GM18526 (cell line): Measurements from ENCODE around the gene GNPTG.
A peak's percentile ranks its signal among the peaks of the same experiment; 100 is the strongest.

Experiments used
- POLR2A ChIP-seq: IDR thresholded peaks from 3 replicates; pipeline ENCODE4 v1.6.1; 2011; ENCODE audit not compliant: insufficient read length; ENCODE audit errors: extremely low read depth

The GNPTG gene

DNA sequence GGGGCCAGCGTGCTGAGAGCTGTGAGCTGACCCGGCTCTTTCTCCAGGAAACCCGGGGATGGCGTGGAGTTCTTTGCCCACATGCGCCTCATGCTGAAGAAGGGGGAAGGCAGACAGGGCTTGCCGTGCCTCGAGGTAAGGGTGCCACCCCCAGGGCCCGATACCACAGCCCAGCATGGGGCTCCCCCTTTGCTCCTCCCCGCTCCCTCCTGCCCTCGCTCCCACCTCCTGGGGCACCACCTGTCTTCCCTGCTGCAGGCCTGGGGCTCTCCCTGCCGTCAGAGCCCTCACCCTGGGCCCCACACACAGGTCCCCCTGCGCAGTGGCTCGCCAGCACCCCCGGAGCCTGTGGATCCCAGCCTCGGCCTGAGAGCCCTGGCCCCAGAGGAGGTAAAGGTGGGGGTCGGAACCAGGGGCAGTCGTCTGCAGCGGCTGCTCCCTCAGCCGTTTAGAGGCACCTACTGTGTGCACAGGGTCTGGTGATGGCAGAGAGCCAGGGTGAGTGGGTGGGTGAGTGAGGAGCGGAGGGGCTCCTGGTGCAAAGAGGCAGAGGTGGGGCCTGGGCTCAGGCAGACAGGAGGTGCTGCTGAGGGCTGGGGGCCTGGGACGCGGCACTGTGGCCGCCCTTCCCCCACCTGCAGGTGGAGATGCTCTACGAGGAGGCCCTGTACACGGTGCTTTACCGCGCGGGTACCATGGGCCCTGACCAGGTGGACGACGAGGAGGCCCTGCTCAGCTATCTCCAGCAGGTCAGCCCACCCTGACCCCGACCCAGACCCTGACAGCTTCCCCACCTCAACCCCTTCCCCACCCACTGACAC, 12.7 kb upstream of the GNPTG start:
- TF ChIP-seq POLR2A = no peak

- TF ChIP-seq POLR2A = no peak
These were observed 10.8 kb upstream of the GNPTG start for GRCh38 chr16:1340730-1341494.

DNA sequence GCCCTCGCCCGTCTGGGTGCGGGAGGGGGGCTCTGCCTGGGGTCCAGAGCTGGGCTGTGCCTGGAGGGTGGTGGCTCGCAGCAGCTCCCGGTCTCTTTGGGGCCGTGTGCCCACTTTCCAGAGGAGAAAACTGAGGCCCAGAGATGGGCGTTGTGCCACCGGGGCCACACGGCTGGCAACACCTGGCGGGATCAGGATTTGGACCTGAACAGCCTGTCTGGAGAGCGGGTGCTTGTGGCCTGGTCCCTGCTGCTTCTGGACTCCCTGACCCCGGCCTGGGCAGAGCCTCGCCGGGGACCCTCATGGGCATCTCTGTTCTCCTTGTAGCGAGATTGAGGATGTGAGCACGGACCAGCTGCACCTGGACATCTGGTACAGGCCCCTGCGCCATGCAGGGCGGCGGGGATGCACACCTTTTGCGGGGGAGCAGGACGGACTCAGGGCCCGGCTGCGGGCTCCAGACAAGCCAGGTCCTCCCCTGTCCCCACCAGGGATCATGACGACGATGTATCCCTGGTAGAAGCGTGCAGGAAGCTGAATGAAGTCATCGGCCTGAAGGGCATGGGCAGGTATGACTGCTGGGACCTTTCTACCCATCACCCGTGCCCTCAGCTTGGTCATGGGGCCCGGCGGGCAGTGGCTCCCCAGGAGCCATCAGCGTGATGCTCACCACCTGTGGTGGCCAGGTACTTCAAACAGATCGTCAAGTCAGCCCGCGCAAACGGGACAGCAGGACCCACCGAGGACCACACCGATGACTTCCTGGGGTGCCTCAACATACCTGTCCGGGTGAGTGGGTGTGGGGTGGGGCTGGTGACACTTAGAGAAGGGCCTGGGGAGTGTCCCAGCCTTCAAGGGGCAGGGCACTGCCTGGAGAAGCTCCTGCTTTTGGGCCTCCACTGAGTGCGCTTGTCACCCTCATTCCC, 10.0 kb upstream of the GNPTG start:
- TF ChIP-seq POLR2A = no peak

DNA sequence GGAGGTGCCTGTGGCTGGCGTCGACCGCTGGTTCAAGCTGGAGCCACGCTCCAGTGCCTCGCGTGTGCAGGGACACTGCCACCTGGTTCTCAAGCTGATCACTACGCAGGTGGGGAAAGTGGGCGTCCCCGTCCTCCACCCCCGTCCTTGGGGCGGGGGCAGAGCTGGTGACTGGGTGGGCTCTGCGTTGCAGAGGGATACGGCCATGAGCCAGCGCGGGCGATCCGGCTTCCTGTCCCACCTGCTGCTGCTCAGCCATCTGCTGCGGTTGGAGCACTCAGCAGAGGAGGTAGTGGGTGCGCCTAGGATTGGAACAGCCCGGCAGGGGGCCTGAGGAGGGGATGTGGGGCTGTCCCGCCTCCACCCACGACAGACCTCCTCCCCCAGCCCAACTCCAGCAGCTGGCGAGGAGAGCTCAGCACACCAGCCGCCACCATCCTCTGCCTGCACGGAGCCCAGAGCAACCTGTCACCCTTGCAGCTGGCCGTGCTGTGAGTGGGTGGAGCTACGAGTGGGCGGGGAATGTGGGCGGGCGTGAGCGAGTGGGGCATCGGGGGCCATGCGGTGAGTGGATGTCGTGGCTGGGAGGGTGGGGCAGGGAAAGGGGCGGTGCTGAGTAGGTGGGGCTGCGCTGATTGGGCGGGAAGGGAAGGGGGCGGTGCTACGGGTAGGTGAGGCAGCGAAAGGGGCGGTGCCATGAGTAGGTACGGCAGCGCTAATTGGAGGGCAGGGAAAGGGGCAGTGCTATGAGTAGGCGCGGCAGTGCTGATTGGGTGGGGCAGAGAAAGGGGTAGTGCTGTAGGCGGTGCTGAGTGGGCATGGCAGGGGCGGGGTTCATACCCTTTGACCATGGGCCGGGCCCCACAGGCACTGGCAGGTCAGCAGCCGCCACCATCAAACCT, 9.0 kb upstream of the GNPTG start:
- TF ChIP-seq POLR2A = peak; percentile 12

DNA sequence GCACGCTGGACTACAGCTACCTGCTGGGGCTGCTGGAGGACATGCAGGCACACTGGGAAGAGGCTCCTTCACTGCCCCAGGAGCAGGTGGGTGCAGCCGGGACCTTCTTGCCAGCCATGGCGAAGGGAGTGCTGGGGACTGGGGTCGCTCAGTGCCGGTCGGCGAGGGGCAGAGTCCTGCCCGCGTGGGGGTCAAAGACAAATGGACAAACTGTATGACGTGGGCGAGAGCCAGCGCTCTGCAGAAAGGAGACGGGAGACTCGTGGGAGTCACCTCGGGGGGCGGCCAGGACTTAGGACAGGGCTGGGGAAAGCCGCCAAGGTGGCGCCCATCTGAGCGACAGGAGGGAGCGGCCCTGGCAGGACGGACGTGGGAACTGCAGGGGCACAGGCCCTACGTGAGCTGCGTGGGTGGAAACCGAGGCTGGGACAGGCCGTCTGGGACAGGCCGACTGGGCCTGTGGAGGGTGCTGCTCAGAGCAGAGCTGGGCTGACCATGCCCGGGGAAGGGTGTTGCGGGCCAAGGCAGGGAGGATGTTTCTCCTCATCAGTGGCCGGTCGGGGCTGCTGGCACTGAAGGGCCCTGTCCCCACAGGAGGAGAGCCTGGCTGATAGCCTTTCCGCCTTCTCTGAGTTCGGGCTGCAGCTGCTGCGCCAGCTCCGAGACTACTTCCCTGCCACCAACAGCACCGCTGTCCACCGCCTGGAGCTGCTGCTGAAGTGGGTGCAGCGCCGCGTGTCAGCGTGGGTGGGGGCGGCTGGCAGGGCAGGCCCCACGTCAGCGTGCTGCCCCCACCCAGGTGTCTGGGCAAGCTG, 8.1 kb upstream of the GNPTG start:
- TF ChIP-seq POLR2A = no peak

GRCh38 chr16:1344499-1344898, 7.2 kb upstream of the GNPTG start:
- TF ChIP-seq POLR2A = no peak

DNA sequence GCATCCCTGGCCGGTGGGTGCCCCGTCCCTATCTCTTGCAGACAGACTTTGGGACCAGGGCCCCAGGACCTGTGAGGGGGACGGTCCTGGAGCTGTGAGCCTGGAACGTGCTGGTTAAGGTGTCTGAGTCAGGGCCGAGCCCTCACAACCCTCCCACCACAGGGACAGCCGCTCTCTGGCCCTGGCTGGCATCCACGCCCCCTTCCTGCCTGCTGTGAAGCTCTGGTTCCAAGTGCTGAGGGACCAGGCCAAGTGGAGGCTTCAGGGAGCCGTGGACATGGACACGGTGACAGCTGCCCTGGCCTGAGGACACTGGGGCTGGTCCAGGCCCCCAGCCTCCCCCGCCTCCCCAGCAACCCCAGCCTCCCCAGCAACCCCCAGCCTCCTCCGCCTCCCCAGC, 6.6 kb upstream of the GNPTG start:
- no peak for TF ChIP-seq POLR2A

DNA sequence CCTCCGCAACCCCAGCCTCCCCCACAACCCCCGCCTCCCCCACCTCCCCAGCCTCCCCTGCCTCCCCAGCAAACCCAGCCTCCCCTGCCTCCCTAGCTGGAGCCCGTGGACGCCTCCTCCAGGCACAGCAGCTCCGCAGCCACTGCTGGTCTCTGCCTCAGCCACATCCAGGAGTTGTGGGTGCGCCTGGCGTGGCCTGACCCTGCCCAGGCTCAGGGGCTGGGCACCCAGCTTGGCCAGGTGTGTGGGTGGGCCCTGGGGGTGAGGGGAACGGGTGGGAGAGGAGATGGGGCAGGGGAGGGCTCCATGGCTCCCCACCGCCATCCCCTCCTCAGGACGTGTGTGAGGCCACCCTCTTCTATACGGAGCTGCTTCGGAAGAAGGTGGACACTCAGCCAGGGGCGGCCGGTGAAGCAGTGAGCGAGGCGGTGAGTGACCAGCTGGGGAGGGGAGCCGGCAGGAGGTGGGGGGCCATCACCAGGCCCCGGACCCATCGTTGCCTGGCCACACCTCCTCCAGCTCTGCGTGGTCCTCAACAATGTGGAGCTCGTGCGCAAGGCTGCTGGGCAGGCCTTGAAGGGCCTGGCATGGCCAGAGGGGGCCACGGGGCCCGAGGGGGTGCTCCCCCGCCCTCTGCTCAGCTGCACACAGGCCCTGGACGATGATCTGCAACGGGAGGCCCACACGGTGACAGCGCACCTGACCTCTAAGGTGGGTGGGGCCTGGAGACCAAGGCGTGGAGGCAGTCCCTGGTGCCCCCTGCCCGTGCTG, 5.9 kb upstream of the GNPTG start:
- no peak for TF ChIP-seq POLR2A

GRCh38 chr16:1346422-1347285, 5.1 kb upstream of the GNPTG start:
- no peak for TF ChIP-seq POLR2A

GRCh38 chr16:1347286-1347855, 4.4 kb upstream of the GNPTG start:
- TF ChIP-seq POLR2A = no peak

DNA sequence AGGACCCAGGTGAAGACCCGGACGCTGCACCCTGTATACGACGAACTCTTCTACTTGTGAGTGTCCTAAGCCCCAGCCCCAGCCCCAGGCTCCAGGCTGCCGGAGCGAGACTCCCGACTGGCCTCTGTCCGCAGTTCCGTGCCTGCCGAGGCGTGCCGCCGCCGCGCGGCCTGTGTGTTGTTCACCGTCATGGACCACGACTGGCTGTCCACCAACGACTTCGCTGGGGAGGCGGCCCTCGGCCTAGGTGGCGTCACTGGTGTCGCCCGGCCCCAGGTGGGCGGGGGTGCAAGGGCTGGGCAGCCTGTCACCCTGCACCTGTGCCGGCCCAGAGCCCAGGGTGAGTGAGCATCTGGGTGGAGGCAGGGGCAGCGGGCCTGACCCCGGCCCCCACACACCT, 3.8 kb upstream of the GNPTG start:
- TF ChIP-seq POLR2A = no peak

GRCh38 chr16:1348441-1348840, 3.3 kb upstream of the GNPTG start:
- no peak for TF ChIP-seq POLR2A
